Naive thymus-derived CD4-positive, alpha-beta T cell (primary cell): Measurements from ENCODE around the gene DAPK3. TPM values are rescaled to one million over a fixed set of nuclear protein-coding genes. Genes with fewer than 3 reads are reported as not detected.

Experiments
- ATAC-seq: fragments of 150-1000 bp; cut with Tn5 transposase; 2 replicates; pipeline ENCODE4 v1.10.0; 2021; ENCODE audit warnings: mild to moderate bottlenecking, moderate library complexity
- CTCF ChIA-PET: fragments of 350-600 bp; sonication (Branson Sonifier 250); formaldehyde crosslinking; loops from one replicate; lab custom pipeline; 2021; ENCODE audit warnings: antibody characterized with exemption; lab: Charles Lee
- POLR2A ChIA-PET: fragments of 350-600 bp; sonication (Branson Sonifier 250); formaldehyde crosslinking; loops from one replicate; lab custom pipeline; 2021; ENCODE audit warnings: antibody characterized with exemption, inconsistent platforms; lab: Charles Lee
- DNase-seq, 9 donors: peaks; one replicate each; pipeline versions ENCODE4 v3.0.0 to v3.0.0-alpha.2; 2020 to 2022; ENCODE audit warnings: mixed read lengths in 1 of 9
- H3K27ac ChIP-seq: one replicate; pipeline ENCODE4 v1.7.0; 2013; ENCODE audit warnings: mild to moderate bottlenecking, low read depth, low read length, moderate library complexity
- H3K27me3 ChIP-seq, 2 donors: one replicate each; pipeline ENCODE4 v1.7.0; 2013; ENCODE audit warnings: low read length in 2 of 2, mild to moderate bottlenecking in 2 of 2, moderate library complexity in 2 of 2; ENCODE audit not compliant: control insufficient read depth in 2 of 2, insufficient read depth in 2 of 2
- H3K36me3 ChIP-seq, 3 experiments: 1 replicate in 2 of 3; 2 replicates in 1 of 3; pipeline ENCODE4 v1.7.0; 2013; ENCODE audit warnings: low read length in 3 of 3, mild to moderate bottlenecking in 3 of 3, moderate library complexity in 1 of 3; ENCODE audit not compliant: insufficient read depth in 3 of 3, control insufficient read depth in 2 of 3
- H3K4me1 ChIP-seq, 2 donors: one replicate each; pipeline ENCODE4 v1.7.0; 2013; ENCODE audit warnings: low read length in 2 of 2, mild to moderate bottlenecking in 2 of 2, moderate library complexity in 1 of 2; ENCODE audit not compliant: control insufficient read depth in 2 of 2, insufficient read depth in 2 of 2
- H3K4me3 ChIP-seq: 2 replicates; pipeline ENCODE4 v1.7.0; 2013; ENCODE audit warnings: mild to moderate bottlenecking, low read length
- H3K9me3 ChIP-seq, 3 experiments: 1 replicate in 2 of 3; 2 replicates in 1 of 3; pipeline ENCODE4 v1.7.0; 2013; ENCODE audit warnings: low read length in 3 of 3; ENCODE audit not compliant: control insufficient read depth in 2 of 3
- H3K27ac Mint-ChIP-seq, 9 donors: one replicate each; pipeline ENCODE4 v1.8.0; 2020 to 2022; ENCODE audit warnings: mixed read lengths in 9 of 9, mild to moderate bottlenecking in 8 of 9, moderate library complexity in 5 of 9, inconsistent platforms in 2 of 9
- H3K27me3 Mint-ChIP-seq, 5 donors: one replicate each; pipeline ENCODE4 v1.8.0; 2021 to 2022; ENCODE audit warnings: mixed read lengths in 5 of 5, mild to moderate bottlenecking in 1 of 5
- H3K36me3 Mint-ChIP-seq, 5 donors: one replicate each; pipeline ENCODE4 v1.8.0; 2020 to 2022; ENCODE audit warnings: mixed read lengths in 5 of 5, mild to moderate bottlenecking in 3 of 5, inconsistent platforms in 1 of 5
- H3K4me1 Mint-ChIP-seq, 7 donors: one replicate each; pipeline ENCODE4 v1.8.0; 2020 to 2022; ENCODE audit warnings: mixed read lengths in 7 of 7, mild to moderate bottlenecking in 3 of 7, inconsistent platforms in 1 of 7
- H3K4me3 Mint-ChIP-seq, 10 donors: one replicate each; pipeline ENCODE4 v1.8.0; 2020 to 2022; ENCODE audit warnings: mild to moderate bottlenecking in 10 of 10, mixed read lengths in 10 of 10, moderate library complexity in 6 of 10, inconsistent platforms in 2 of 10
- H3K9me3 Mint-ChIP-seq, 11 donors: one replicate each; pipeline ENCODE4 v1.8.0; 2020 to 2022; ENCODE audit warnings: mixed read lengths in 11 of 11, mild to moderate bottlenecking in 4 of 11, inconsistent platforms in 1 of 11, moderate library complexity in 1 of 11
- intact Hi-C, 2 donors: fragments of 100-400 bp; cut with micrococcal nuclease; formaldehyde crosslinking; loops; one replicate each; pipeline ENCODE4 v1.15.1; 2023
- polyA plus RNA-seq, 2 donors: library from polyadenylated mRNA; unstranded; fragments of 300-500 nt; fragmentation: Illumina TruSeq; gene quantifications; one replicate each; pipeline ENCODE4 v1.2.3, GENCODE V29; 2021
- total RNA-seq, 6 experiments: library from RNA in 5 of 6; stranded (reverse) in 5 of 6; gene quantifications; 1 replicate in 5 of 6; 2 replicates in 1 of 6; pipeline ENCODE4 v1.2.3 and lab custom pipeline; 2021 to 2026

The DAPK3 gene
- total and polyA plus RNA-seq, 7 experiments from 2014 or later = 18.2 to 40.3 (median 33.9) TPM

DNA sequence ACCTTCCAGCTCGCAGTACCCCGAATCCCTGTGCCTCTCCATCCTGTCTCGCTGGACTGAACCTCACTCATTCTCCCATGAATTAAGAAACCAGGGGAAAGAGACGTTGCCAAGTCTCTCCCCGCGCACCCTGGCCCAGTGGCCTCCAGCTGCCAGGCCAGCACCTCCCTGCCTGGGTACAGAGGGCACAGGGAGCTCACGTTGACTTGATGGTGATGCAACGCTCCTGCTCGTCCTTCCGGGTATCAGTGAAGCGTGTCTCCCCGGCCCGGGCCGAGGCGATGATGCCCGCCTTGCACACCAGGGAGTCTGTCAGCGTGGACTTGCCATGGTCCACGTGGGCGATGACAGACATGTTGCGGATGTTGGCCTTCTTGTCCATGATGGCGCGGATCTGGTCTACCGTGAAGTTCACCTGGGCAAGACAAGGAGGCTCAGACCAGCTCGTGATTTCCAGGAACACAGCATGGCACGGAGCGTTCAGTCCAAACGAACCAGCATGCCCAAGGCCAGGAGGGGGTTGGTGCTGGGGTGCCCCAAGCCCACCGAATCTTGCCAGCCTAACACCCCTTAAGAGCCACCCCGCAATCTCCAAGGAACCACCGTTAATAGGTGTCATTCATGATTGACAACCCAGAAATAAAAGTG, 13.2 kb upstream of the DAPK3 start:
- no peaks in the 10 kb centered on the region for H3K27me3 Mint-ChIP-seq
- Histone ChIP-seq H3K9me3 (no peaks in the 10 kb centered on the region), H3K36me3 (peaks cover 34 to 61% (median 35%) of the 10 kb centered on the region in 3 experiments), H3K27me3 (no peaks in the 10 kb centered on the region), H3K4me1 (peaks cover 37 to 43% of the 10 kb centered on the region in 2 donors), H3K4me3 (peak overlapping the region; percentile 98), H3K27ac (peak overlapping the region; percentile 87)
- H3K4me1 Mint-ChIP-seq = peaks cover 30 to 57% (median 45%) of the 10 kb centered on the region in 7 donors
- ChIA-PET CTCF (interaction anchor here (0.6 to 3.1 kb wide), 2 partner anchors 73 to 156 kb away, joined by 3 to 16 read pairs; no protein-coding TSS in a partner anchor), POLR2A (interaction anchor here (0.5 to 2.9 kb wide), 9 partner anchors 9 to 222 kb away, joined by 3 to 44 read pairs (median 15); partner anchors contain the start of genes DAPK3, MRPL54, PIAS4 and ZBTB7A)
- ATAC-seq (no peak), DNase-seq (no peak)
- H3K36me3 Mint-ChIP-seq = peaks cover 4 to 32% (median 21%) of the 10 kb centered on the region in 5 donors
- peak overlapping the region; percentile 93 to 99 (median 96) for H3K27ac Mint-ChIP-seq
- H3K4me3 Mint-ChIP-seq = peak overlapping the region; percentile 91 to 99 (median 98)
- intact Hi-C loops = loop anchor here in 1 of 2 donors (10.0 kb wide), 1 partner anchor 479 kb away; the partner anchor contains the start of genes DOHH and FZR1
- H3K9me3 Mint-ChIP-seq = no peaks in the 10 kb centered on the region

DNA sequence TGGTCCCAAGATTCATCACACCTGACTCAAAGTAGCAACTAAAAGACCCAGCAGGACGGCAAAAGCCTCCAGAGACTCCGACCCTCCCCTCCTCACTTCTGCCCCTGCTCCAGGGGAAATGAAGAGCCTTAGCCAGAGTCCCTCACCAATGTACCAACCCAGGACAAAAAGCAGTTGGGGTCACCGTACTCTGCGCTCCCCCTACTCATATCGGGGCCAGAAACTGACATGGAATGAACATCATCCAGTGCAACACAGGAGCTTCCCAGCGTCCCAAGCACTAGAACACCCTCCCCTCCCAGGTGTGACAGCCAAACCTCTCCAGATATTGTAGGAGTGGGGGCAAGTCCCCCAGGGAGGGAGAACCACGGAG, 12.6 kb upstream of the DAPK3 start:
- H3K36me3 Mint-ChIP-seq = peaks cover 4 to 33% (median 21%) of the 10 kb centered on the region in 5 donors
- H3K4me3 Mint-ChIP-seq = peak overlapping the region; percentile 91 to 99 (median 98)
- POLR2A ChIA-PET = interaction anchor here (1.7 to 2.9 kb wide), 5 partner anchors 8 to 221 kb away, joined by 8 to 44 read pairs (median 19); partner anchors contain the start of genes DAPK3, MRPL54 and PIAS4
- DNase-seq = no peak
- H3K4me3 ChIP-seq = peak overlapping the region; percentile 98
- no peaks in the 10 kb centered on the region for H3K9me3 Mint-ChIP-seq
- H3K36me3 ChIP-seq = peaks cover 35 to 64% (median 37%) of the 10 kb centered on the region in 3 experiments
- H3K9me3 ChIP-seq = no peaks in the 10 kb centered on the region
- peak overlapping the region; percentile 87 for H3K27ac ChIP-seq
- intact Hi-C loops = loop anchor here in 1 of 2 donors (10.0 kb wide), 1 partner anchor 479 kb away; the partner anchor contains the start of genes DOHH and FZR1
- CTCF ChIA-PET = interaction anchor here (0.6 to 3.1 kb wide), 2 partner anchors 74 to 157 kb away, joined by 3 to 16 read pairs; no protein-coding TSS in a partner anchor
- no peaks in the 10 kb centered on the region for H3K27me3 Mint-ChIP-seq
- no peak for ATAC-seq
- peaks cover 37 to 43% of the 10 kb centered on the region in 2 donors for H3K4me1 ChIP-seq
- no peaks in the 10 kb centered on the region for H3K27me3 ChIP-seq
- peaks cover 30 to 57% (median 45%) of the 10 kb centered on the region in 7 donors for H3K4me1 Mint-ChIP-seq
- H3K27ac Mint-ChIP-seq = peak overlapping the region; percentile 82 to 97 (median 95)

DNA sequence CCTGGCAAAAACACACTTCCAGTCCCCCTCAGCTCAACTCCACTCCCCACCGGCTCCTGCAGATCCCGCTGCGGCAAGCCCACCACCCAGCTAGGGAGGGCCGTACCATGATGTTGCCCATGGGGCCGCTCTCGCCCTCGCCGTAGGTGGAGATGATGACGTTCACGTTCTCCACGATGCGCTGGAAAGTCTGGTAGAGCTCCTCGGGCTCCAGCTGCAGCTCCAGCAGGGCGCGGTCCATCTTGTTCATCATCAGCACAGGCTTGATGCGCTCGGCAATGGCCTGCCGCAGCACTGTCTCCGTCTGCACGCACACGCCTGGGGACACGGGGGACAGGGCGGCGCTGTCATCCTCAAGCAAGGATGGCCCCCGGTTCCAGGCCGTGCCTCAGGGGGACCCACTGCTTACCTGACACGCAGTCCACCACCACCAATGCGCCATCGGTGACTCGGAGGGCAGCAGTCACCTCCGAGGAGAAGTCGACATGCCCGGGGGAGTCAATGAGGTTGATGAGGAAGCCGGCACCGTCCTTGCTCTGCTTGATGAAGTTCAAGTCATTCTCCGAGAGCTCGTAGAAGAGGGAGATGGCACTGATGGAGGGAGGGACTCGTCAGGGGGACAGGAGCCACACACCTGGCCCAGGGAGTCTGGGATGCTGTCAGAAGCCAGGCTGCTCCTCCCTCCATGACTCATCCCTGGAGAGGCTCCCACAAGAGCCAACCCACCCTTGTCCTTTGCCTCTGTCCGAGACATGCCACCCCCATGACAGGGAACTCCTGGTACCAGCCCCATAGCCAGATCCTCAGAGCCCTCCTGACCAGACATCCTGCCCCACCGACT, 12.0 kb upstream of the DAPK3 start:
- Histone ChIP-seq H3K27ac (peak overlapping the region; percentile 87), H3K4me3 (no peak overlapping the region), H3K9me3 (no peaks in the 10 kb centered on the region), H3K4me1 (peaks cover 37 to 43% of the 10 kb centered on the region in 2 donors), H3K36me3 (peaks cover 40 to 70% (median 41%) of the 10 kb centered on the region in 3 experiments), H3K27me3 (no peaks in the 10 kb centered on the region)
- ATAC-seq (no peak), DNase-seq (no peak)
- Mint-ChIP-seq H3K9me3 (no peaks in the 10 kb centered on the region), H3K27ac (peak overlapping the region; percentile 72 to 97 (median 93)), H3K4me3 (peak overlapping the region; percentile 91 to 99 (median 98)), H3K4me1 (peaks cover 30 to 57% (median 49%) of the 10 kb centered on the region in 7 donors), H3K36me3 (peaks cover 4 to 37% (median 21%) of the 10 kb centered on the region in 5 donors), H3K27me3 (no peaks in the 10 kb centered on the region)
- POLR2A ChIA-PET = interaction anchor here (0.6 to 2.2 kb wide), 2 partner anchors 11 to 18 kb away, joined by 3 to 12 read pairs; partner anchors contain the start of gene DAPK3
- CTCF ChIA-PET = interaction anchor here (3.1 kb wide), 1 partner anchor 157 kb away, joined by 16 read pairs; no protein-coding TSS in a partner anchor
- intact Hi-C loops = loop anchor here in 1 of 2 donors (10.0 kb wide), 1 partner anchor 478 kb away; the partner anchor contains the start of genes DOHH and FZR1

DNA sequence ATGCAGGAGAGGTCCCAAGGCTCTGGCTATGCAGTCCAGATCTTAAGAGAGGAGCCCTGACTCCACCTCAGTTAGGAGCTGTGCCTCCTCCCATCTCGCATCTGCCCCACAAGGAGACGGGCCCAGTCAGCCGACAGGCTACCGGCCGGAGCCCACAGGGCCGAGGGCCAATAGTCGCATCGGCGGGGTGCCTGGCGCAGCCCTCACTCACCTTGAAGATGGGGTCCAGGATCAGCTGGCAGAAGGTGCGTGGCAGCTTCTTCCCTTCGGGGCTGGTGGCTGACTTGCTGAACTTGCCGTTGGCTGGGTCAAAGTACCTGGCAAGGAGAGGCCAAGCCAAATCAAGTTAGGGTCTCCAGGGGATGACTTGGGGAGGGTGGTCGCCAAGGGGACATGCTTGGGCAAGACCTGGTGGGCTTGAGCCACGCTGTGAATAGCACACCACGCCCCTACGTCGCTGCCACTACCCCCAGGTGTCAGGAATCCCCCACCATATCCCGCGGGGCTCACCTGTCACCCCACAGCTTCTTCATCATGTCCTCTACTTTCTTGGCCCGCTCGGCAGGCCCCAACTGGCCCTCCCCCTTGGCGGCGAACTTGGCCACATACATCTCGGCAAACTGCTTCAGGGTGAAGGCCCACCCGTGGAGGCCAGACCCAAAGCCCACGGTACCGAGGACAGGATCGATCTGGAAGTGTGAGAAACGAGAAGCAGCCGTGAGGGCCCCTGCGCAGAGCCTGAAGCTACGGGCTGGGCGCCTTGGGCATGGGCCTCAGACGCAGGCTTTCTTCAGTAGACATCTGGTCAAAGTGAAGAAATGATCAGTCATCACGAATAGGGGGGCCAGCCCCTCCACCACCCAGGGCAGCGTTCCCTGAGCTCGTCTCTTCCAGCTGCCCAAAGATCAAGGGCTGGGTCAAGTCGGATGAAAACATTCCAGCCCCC, 11.1 kb upstream of the DAPK3 start:
- Histone ChIP-seq H3K9me3 (no peaks in the 10 kb centered on the region), H3K27ac (no peak overlapping the region), H3K36me3 (peaks cover 45 to 79% (median 47%) of the 10 kb centered on the region in 3 experiments), H3K4me3 (no peak overlapping the region), H3K4me1 (peaks cover 31 to 36% of the 10 kb centered on the region in 2 donors), H3K27me3 (no peaks in the 10 kb centered on the region)
- intact Hi-C loops = loop anchor here in 1 of 2 donors (10.0 kb wide), 1 partner anchor 477 kb away; the partner anchor contains the start of genes DOHH and FZR1
- POLR2A ChIA-PET = interaction anchor here (1.1 to 2.2 kb wide), 2 partner anchors 11 to 25 kb away, joined by 3 to 12 read pairs; partner anchors contain the start of genes DAPK3 and PIAS4
- no peak for ATAC-seq
- H3K36me3 Mint-ChIP-seq = peaks cover 4 to 44% (median 21%) of the 10 kb centered on the region in 5 donors
- CTCF ChIA-PET = no interaction called here
- peaks cover 27 to 52% (median 43%) of the 10 kb centered on the region in 7 donors for H3K4me1 Mint-ChIP-seq
- H3K27me3 Mint-ChIP-seq = no peaks in the 10 kb centered on the region
- peak overlapping the region in 5 of 10 donors; percentile 17 to 97 (median 75) for H3K4me3 Mint-ChIP-seq
- no peak for DNase-seq
- H3K27ac Mint-ChIP-seq = peak overlapping the region in 5 of 9 donors; percentile 9 to 76 (median 22)
- no peaks in the 10 kb centered on the region for H3K9me3 Mint-ChIP-seq

DNA sequence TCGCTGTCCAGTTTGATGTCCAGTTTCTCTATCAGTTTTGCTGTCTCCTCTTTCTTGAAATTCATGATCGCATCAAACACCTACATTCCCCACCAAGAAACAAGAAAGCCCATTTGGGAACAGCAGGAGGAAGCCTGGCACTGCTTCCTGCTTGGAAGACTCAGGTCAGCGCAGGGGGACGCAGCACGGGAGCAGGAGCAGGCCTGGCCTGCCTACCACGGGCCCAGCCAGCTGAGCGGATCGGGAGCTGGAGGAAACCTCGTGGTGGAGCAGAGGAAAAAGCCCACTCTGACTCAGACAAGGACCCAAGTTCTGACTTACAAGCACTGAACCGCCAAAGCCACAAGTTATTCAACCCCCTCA, 10.5 kb upstream of the DAPK3 start:
- H3K9me3 ChIP-seq = no peaks in the 10 kb centered on the region
- ChIA-PET POLR2A (interaction anchor here (1.1 to 2.2 kb wide), 2 partner anchors 10 to 26 kb away, joined by 3 to 12 read pairs; partner anchors contain the start of genes DAPK3 and PIAS4), CTCF (no interaction called here)
- H3K36me3 ChIP-seq = peaks cover 47 to 86% (median 48%) of the 10 kb centered on the region in 3 experiments
- Mint-ChIP-seq H3K36me3 (peaks cover 4 to 44% (median 21%) of the 10 kb centered on the region in 5 donors), H3K4me1 (peaks cover 22 to 46% (median 37%) of the 10 kb centered on the region in 7 donors), H3K4me3 (peak overlapping the region in 1 of 10 donors; percentile 48), H3K27me3 (no peaks in the 10 kb centered on the region), H3K9me3 (no peaks in the 10 kb centered on the region), H3K27ac (peak overlapping the region in 2 of 9 donors; percentile 14 to 19)
- intact Hi-C loops = loop anchor here in 1 of 2 donors (10.0 kb wide), 1 partner anchor 477 kb away; the partner anchor contains the start of genes DOHH and FZR1
- H3K4me3 ChIP-seq = no peak overlapping the region
- no peak overlapping the region for H3K27ac ChIP-seq
- no peak for ATAC-seq
- H3K4me1 ChIP-seq = peaks cover 24 to 33% of the 10 kb centered on the region in 2 donors
- no peak for DNase-seq
- H3K27me3 ChIP-seq = no peaks in the 10 kb centered on the region
